GM10248 (cell line): Measurements from ENCODE around the gene TMEM263.
A peak's percentile ranks its signal among the peaks of the same experiment; 100 is the strongest.

Experiments
- CTCF ChIA-PET: fragments of 300-600 bp; sonication (Branson Sonifier 250); formaldehyde crosslinking; extraction: SDS; loops from one replicate; lab custom pipeline; 2021; ENCODE audit warnings: antibody characterized with exemption; lab: Yijun Ruan, JAX
- POLR2A ChIA-PET: fragments of 350-650 bp; sonication (Branson Sonifier 250); formaldehyde crosslinking; extraction: SDS; loops from one replicate; lab custom pipeline; 2020; ENCODE audit warnings: antibody characterized with exemption; lab: Yijun Ruan, JAX
- DNase-seq: peaks from one replicate; pipeline ENCODE4 v3.0.0; 2012; ENCODE audit errors: extremely low spot score
- CTCF ChIP-seq: IDR thresholded peaks from 2 replicates; pipeline ENCODE4 v1.5.1; 2012; ENCODE audit warnings: mild to moderate bottlenecking, low read depth; ENCODE audit errors: extremely low read depth, missing control alignments, control extremely low read depth

Gene TMEM263

GRCh38 chr12:106971065-106971464 lies 15.4 kb downstream of the TMEM263 start:
- TF ChIP-seq CTCF: no peak
- ChIA-PET CTCF (no interaction called here), POLR2A (no interaction called here)
- no peak for DNase-seq

GRCh38 chr12:106973545-106973944 lies 17.8 kb downstream of the TMEM263 start:
- ChIA-PET POLR2A (no interaction called here), CTCF (no interaction called here)
- no peak for DNase-seq
- TF ChIP-seq CTCF: no peak

GRCh38 chr12:106974511-106974910 lies 18.8 kb downstream of the TMEM263 start:
- peak; percentile 44 for DNase-seq
- CTCF ChIA-PET: interaction anchor here (1.4 kb wide), 1 partner anchor 19 kb away, joined by 5 read pairs; the partner anchor contains the start of gene TMEM263
- POLR2A ChIA-PET: no interaction called here
- no peak for TF ChIP-seq CTCF

- TF ChIP-seq CTCF: no peak
- CTCF ChIA-PET: interaction anchor here (1.4 kb wide), 1 partner anchor 19 kb away, joined by 5 read pairs; the partner anchor contains the start of gene TMEM263
- POLR2A ChIA-PET: no interaction called here
- no peak for DNase-seq
Measured at GRCh38 chr12:106975098-106975497, 19.4 kb downstream of the TMEM263 start.

- POLR2A ChIA-PET: interaction anchor here (0.6 kb wide), 1 partner anchor 10 kb away, joined by 3 read pairs; no protein-coding TSS in a partner anchor
- DNase-seq: no peak
- TF ChIP-seq CTCF: no peak
- CTCF ChIA-PET: interaction anchor here (1.3 to 1.5 kb wide), 3 partner anchors 10 to 31 kb away, joined by 3 read pairs; no protein-coding TSS in a partner anchor
Measured at GRCh38 chr12:106975993-106976658, 20.4 kb downstream of the TMEM263 start.

GRCh38 chr12:106976668-106977067 lies 21.0 kb downstream of the TMEM263 start:
- CTCF ChIA-PET: interaction anchor here (1.3 to 1.5 kb wide), 3 partner anchors 10 to 32 kb away, joined by 3 read pairs; no protein-coding TSS in a partner anchor
- POLR2A ChIA-PET: interaction anchor here (0.6 kb wide), 3 partner anchors 9 to 595 kb away, joined by 3 to 4 read pairs (median 3); no protein-coding TSS in a partner anchor
- no peak for TF ChIP-seq CTCF
- DNase-seq: no peak
